Measurements from ENCODE around the gene TP53TG3C.
"Not testable (repeated sequence)": the region's sequence is repeated elsewhere in the genome, so short reads cannot be mapped to it uniquely, and the experiment has no call there.

Gene TP53TG3C, protein sequence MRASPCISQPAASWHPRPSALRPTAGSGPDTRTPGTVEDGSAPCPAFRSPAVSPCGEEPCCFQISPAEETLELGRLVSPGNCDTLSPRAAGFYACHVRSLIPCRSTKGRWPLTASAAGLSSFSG

DNA sequence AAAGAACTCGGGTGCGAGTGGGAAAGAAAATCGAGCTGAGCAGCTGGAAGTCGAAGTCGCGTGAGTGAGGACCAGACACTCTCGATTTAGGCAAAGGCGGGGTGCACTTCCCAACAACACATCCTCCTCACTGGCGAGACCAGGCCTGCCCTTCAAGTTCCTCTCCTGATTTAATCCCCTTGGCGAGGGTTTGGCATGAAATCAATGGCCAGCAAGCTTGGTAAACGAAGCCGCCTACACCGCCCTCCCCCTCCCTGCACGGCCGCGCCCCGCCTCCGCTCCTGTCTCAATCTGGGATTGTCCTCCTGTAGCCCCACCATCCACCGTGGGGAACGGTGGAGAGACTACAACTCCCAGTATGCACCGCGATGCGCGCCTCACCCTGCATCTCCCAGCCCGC lies at the start of gene TP53TG3C:
TP53TG3C (plus strand) TSS at position 301 of the 400 bp plus-strand sequence; CDS start at position 369, 68 bp downstream.
- not testable (repeated sequence) for DNase-seq (ENCODE audit: low spot score)

Data from iPS-NIHi11 (cell line).